Mammary microvascular endothelial cell (primary cell): ENCODE data around the gene SHISAL2B. TPM values are rescaled to one million over a fixed set of nuclear protein-coding genes. Genes with fewer than 3 reads are reported as not detected.

ENCODE experiments used
- total RNA-seq: library from RNA; depleted of rRNA; stranded (reverse); fragments of >200 nt; gene quantifications from 2 replicates; pipeline ENCODE4 v1.2.3, GENCODE V29; 2015

Gene SHISAL2B
- not detected in 2 replicates for total RNA-seq

DNA sequence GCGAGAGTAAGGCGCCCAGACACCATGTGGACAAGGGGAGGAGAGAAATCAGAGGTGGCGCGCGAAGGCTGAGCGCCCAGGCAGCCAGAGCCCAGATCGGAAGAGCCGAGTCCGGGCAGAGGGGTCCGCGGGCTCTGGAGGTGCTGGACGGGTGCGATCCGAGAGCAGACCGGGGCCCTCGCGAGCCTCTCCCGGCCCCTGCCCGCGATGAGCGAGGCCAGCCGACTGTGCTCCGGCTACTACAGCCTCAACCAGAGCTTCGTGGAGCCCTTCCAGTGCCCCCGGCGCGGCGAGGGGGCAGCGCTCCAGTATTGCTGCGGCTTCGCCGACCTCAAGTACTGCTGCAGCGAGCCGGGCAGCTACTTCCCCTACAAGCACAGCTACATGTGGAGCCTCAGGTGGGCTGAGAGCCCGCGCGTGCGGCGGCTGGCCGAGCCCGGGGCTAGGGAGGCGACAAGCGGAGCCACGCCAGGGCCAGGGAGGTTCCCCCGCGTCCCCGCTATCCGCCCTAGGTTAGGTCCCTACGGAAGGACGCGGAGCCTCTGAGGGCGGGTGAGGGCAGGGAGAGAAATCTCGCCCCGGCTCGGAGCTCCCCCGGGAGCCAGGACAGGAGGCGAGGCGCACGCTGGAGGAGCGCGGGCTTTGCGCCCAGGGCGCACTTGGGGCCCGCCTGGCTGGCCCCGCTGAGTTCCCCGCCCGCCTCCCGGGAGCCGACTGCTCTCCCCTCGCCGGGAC is at the start of gene SHISAL2B:
Gene SHISAL2B, plus strand, starts transcription at position 87 of the 735 bp plus-strand sequence. Its CDS starts 121 bp downstream, at position 208.

Other genes with a start within 250 kb of the SHISAL2B start
- 0.07 and 0.20 TPM in 2 replicates for gene RGS7BP, start 184.5 kb upstream of the SHISAL2B start, total RNA-seq
- gene SREK1IP1, start 78.2 kb downstream of the SHISAL2B start, total RNA-seq: 5.9 and 7.9 TPM in 2 replicates
- 10.2 and 10.4 TPM in 2 replicates for gene CWC27, start 78.4 kb downstream of the SHISAL2B start, total RNA-seq